KOPT-K1 (cell line): ENCODE results near the gene PHF21B.
"Not testable (repeated sequence)": the region's sequence is repeated elsewhere in the genome, so short reads cannot be mapped to it uniquely, and the experiment has no call there.

Experiments
- H3K27ac ChIP-seq: fragments of 200-600 bp; sonication (generic); 2 replicates; pipeline ENCODE4 v1.5.1; 2016; ENCODE audit warnings: antibody characterized with exemption, mild to moderate bottlenecking, low read depth, low read length; ENCODE audit not compliant: poor library complexity, severe bottlenecking
- H3K36me3 ChIP-seq: fragments of 200-600 bp; sonication (generic); 2 replicates; pipeline ENCODE4 v1.5.1; 2017; ENCODE audit warnings: antibody characterized with exemption, mild to moderate bottlenecking, low read length, moderate library complexity; ENCODE audit not compliant: insufficient read depth
- H3K9me3 ChIP-seq: fragments of 200-600 bp; sonication (generic); 2 replicates; pipeline ENCODE4 v1.5.1; 2017; ENCODE audit warnings: antibody characterized with exemption, low read length, mild to moderate bottlenecking; ENCODE audit not compliant: insufficient read depth, poor library complexity, severe bottlenecking

Gene PHF21B

DNA sequence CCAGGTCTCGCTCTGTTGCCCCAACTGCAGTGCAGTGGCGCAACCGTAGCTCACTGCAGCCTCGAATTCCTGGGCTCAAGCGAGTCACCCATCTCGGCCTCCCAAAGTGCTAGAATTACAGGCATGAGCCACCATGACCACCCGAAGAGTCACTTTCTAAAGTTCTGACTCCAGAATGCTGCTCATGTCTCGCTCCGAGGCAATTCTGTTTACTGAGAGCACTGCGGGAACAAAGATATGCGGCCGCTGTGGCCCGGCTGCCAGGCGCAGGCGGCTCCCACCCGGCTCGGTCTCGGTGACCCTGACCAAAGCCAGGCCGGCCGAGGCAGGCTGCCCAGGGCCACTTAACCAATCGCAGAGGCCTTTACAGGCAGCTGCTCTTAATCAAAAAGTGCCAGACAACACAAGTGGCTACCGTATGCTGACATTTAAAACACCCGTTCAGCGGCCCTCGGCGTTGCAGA lies 78.7 kb downstream of the PHF21B start:
- H3K36me3 ChIP-seq = no peaks in the 10 kb centered on the region
- H3K27ac ChIP-seq = no peak overlapping the region
- H3K9me3 ChIP-seq = no peaks in the 10 kb centered on the region

DNA sequence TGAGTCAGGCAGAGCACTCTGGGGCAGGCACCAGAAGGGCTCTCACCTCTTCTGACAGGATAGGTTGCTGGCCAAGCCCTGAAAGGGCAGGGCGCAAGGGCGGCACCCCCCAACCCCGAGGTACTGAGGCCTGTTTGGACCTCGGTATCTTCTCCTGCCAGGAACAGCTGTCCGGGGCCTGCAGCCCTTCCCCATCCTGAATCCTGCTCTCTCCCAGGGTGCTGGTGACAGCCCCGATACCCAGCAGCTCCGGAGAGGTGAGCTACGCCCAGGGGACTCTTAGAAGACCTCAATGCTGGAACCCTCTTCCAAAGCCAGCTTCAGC lies 79.1 kb downstream of the PHF21B start:
- Histone ChIP-seq H3K27ac (no peak overlapping the region), H3K9me3 (no peaks in the 10 kb centered on the region), H3K36me3 (no peaks in the 10 kb centered on the region)

DNA sequence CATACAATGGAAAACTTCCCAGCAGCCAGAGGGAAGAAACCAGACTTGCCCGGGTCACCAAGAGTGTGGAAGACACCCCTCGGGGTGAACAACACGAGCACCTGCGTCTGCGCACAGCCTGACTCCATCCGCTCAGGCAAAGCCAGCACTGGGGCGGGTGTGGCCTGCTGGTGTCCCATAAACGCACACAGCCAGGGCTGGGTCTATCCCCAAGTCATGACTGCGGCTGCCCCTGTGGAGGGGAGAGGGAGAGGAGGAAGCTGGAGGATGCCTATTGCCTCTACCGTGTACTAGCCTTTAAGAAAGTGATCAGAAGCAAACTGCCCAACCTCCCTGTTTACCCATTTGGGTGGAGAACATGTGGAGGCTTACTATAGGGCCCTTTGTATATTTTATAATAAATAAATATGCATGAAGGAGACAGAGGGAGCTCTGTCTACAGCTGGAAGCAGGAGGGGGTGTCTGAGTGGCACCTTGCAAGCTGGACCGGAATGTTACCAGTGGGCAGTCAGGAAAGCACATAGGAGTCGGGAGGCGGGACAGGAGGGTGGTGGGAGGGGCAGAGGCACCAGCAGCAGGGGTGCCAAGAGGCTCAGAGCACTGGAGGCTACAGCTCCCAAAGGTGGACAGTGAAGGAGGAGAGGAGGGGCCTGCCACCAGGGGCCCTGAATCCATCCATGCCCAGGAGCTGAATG lies 79.6 kb downstream of the PHF21B start:
- H3K36me3 ChIP-seq = no peaks in the 10 kb centered on the region
- no peak overlapping the region for H3K27ac ChIP-seq
- H3K9me3 ChIP-seq = no peaks in the 10 kb centered on the region

DNA sequence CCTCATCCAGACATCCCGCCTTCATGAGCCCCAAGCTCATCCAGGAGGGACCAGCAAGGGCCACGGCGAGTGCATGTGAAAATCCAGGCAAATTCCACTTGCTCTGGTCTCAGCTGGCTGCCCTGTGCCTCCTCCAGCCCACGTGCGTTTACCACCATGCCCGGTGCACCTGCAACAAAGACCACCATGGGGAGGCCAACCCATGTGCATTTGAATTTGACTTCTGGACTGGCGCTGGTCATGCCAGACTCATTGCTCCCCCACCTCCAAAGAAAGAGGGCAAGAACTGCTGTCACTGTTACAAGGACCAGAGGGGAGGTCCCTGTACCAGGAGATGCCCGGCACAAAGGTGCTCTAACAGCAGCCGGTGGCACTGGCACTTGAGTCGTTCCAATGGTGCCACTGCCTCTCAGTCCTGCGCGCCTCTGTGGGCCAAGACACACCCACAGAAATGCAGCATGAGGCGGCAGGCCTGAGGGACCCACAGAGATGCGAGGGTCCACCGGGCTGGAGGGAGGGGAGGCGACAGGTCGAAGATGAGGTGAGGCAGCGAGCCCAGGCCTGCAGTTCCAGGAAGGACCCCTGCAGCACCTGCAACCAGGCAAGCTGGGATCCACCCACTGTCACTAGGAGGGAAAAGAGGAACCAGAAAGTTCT lies 80.3 kb downstream of the PHF21B start:
- Histone ChIP-seq H3K9me3 (no peaks in the 10 kb centered on the region), H3K36me3 (no peaks in the 10 kb centered on the region), H3K27ac (no peak overlapping the region)

DNA sequence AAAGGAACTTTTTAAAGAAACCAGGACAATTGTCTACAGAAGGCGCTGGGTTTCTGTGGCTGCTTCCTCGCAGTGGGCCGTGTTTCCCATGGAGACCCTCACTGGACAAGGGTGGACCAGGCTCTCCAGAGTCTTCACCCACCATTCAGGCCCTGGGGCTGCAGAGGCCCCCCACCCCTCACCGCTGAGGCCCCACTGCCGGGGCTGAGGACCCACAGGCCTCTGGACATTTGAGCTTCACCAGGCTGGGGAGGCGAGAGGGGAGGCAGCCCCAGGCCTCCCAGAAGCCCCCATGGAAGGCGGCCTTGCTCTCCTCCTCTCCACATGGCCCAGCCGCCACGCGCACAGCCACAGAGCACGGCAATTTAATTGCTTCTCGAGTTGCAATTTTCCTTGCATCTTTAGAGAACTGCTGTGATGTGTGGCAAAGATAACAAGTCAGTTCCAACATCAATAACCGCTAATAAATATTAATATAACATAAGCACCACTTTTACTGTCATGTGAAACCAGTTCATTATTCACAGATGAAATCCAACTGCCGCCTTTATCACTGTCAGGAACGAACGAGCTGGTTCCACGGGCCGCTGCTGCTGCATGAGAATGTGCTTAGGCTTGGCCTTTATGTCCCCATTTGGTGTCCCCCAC lies 81.0 kb downstream of the PHF21B start:
- no peak overlapping the region for H3K27ac ChIP-seq
- H3K36me3 ChIP-seq = no peaks in the 10 kb centered on the region
- H3K9me3 ChIP-seq = no peaks in the 10 kb centered on the region

DNA sequence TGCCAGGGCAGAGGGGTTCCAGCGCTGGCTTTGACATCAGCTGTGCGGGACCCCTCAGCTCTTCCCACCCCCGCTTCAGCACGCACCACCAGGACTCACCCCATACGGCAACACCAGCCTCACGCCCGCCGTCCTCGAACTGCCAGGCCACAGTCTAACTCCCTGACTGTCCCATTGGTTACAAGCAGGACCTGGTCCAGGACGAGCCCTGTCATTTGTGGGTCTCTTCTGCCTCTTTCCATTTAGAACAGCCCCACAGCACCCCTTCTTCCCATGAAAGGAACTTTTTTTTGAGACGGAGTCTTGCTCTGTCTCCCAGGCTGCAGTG lies 81.7 kb downstream of the PHF21B start:
- Histone ChIP-seq H3K27ac (no peak overlapping the region), H3K36me3 (no peaks in the 10 kb centered on the region)

DNA sequence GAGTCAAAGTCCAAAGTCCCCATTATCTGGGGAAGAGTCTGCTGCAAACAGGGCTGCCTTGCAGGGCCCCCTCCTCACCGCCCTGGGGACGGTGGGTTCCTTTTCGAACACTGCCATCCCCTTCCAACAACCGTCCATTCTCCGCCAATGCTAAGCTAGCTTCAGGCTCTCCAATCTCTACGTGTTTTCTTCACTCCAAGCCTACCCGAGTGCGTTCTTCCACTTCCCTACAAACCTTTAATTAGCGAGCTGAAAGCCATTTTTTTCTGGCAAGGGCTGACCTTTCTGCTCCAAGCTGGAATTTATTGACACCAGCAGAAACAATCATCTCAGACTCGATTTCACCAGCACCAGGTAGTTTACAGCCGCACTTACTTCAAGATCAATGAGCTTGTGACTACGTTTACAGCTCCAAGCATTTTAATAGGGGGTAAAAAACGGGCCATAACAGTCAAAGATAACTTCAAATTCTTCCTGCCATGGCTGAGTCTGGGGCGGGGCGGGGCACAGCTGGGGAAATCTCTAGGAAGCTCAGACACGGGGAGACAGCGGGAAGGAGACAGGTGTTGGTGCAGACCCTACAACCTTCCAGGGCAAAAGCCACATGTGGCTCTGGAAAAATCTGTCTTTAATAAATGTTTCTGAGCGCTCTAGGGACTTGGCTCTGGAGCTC lies 82.2 kb downstream of the PHF21B start:
- Histone ChIP-seq H3K27ac (no peak overlapping the region), H3K36me3 (no peaks in the 10 kb centered on the region), H3K9me3 (no peaks in the 10 kb centered on the region)

More for the DNA sequence above, 81.7 kb downstream of the PHF21B start:
- H3K9me3 ChIP-seq = no peaks in the 10 kb centered on the region

DNA sequence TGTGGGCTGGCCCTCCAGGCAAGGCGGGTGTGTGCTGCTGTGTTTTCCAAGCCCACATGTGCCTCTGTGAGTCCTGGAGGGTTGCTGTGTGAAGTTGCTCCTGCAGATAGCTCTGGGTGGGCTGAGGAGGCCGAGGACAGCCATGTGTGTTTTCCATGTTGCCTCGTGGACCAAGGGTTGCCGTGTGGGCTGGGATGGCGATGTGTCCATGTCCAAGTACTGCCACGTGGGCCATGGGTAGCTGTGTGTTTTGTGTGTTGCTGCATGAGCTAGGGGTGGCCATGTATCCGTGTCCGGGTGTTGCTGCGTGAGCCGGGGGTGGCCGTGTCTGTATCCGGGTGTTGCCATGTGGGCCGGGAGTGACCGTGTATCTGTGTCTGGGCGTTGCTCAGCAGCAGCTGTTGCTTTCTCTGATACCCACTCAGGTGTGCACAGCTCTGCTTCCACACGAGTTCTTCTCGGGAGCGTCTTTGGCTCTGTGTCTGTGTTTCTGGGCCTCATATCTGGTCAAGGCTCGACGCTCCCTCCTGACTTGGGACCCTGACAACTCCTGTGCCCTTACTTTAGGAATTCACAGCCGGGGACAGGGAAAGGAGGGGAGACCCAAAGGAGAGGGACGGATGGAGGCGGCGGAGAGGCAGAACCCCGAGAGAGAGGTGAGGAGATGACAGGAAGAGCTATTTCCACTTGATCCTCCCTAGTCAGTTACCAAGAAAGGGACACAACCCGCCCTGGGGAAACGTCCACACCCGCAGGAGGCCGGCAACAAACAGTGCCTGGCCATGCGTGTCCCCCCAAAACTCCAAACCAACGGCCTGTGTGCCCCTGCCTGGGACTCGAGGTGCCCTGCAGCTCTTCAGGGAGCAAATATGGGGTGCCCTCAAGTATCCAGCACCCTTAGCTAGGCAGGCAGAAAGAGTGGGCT lies 83.1 kb downstream of the PHF21B start:
- no peaks in the 10 kb centered on the region for H3K36me3 ChIP-seq
- H3K27ac ChIP-seq = no peak overlapping the region
- H3K9me3 ChIP-seq = no peaks in the 10 kb centered on the region

DNA sequence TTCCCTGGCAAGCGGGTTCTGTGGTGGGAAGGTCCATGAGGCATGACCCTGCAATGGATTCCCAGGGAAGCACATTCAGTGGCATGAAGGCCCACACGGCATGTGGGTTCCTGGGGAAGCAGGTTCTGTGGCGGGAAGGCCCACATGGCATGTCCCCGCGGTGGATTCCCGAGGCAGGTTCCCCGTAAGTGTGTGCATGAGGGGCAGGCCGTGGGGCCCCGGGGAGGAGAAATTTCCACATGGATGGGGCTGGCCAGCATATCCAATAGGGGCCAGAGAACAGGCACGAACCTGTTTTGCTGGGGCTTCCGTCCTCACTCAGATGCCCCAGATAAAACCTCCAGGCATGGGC lies 83.7 kb downstream of the PHF21B start:
- no peaks in the 10 kb centered on the region for H3K36me3 ChIP-seq
- no peaks in the 10 kb centered on the region for H3K9me3 ChIP-seq
- no peak overlapping the region for H3K27ac ChIP-seq

DNA sequence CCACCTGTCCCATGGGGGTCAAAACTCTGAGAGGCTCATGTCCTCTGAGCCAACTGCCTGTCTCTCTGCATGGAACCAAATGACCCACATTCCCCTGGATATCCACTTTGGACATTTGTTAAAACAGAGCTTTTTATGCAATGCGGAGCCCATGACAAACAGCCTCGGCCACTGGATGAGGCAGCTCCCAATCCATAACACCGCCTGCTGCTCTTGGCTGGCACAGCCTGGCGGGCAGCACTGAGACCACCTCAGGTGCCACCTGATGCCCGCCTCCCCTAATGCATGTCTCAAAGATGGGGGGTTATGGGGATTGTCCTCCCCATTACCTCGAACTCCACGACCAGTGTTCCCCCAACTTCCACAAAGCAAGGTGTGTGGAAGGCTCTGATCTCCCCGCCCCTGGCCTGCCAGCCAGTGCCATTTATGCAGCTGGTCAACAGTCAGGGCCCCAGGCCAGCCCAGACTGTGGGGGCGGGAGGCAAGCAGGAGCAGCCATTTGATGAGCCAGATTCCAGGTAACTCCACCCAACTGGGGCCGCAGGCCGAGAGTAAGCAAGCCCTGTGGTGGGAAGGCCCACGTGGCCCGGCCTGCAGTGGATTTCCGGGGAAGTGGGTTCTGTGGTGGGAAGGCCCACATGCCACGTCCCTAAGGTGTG lies 84.2 kb downstream of the PHF21B start:
- no peak overlapping the region for H3K27ac ChIP-seq
- no peaks in the 10 kb centered on the region for H3K36me3 ChIP-seq

DNA sequence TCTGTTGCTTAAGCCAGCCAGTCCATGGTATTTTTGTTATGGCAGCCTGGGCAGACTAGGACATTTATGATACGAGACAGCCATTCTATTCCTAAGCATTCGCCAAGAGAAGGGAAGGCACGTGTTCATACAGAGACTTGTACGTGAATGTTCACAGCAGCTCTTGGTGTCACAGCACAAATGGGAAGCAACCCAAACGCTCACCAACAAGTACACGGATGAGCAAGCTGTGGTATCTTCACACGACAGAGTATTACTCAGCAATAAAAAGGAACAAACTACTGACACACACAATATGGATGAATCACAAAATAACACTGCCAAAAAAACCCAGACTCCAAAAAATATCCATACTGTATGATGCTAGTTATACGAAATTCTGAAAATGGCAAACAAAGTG lies 85.1 kb downstream of the PHF21B start:
- no peaks in the 10 kb centered on the region for H3K9me3 ChIP-seq
- H3K27ac ChIP-seq = no peak overlapping the region
- H3K36me3 ChIP-seq = no peaks in the 10 kb centered on the region

More for the DNA sequence above, 84.2 kb downstream of the PHF21B start:
- H3K9me3 ChIP-seq = no peaks in the 10 kb centered on the region

DNA sequence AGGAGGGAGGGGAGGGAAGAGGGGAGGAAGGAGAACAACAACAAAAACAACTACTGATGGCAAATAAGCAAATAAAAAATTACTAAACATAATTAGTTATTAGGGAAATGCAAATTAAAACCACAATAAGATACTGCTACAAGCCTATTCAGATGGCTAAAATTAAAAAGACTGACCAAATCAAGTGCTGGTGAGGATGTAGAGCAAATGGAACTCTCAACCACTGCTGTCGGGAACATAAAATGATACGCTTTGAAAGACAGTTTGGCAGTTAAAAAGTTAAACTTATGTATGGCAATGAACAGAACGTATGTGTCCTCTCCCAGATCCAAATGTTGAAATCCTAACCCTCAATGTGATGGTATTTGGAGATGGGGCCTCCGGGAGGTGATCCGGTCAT lies 85.7 kb downstream of the PHF21B start:
- H3K27ac ChIP-seq = no peak overlapping the region
- H3K36me3 ChIP-seq = no peaks in the 10 kb centered on the region

DNA sequence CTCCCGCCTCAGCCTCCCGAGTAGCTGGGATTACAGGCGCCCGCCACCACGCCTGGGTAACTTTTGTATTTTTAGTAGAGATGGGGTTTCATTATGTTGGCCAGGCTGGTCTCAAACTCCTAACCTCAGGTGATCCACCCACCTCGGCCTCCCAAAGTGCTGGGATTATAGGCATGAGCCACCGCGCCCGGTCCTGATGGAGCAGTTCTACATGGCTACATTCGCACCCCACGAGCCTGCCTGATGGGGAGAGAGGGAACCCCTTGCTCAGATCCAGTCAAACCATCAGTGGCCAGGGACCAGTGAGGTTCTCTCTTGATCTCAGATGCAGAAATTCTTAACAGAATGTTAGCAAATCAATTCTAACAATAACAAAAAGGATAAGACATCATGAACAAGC lies 88.0 kb downstream of the PHF21B start:
- not testable (repeated sequence) for H3K36me3 ChIP-seq, H3K9me3 ChIP-seq, H3K27ac ChIP-seq

More for the DNA sequence above, 85.7 kb downstream of the PHF21B start:
- no peaks in the 10 kb centered on the region for H3K9me3 ChIP-seq

DNA sequence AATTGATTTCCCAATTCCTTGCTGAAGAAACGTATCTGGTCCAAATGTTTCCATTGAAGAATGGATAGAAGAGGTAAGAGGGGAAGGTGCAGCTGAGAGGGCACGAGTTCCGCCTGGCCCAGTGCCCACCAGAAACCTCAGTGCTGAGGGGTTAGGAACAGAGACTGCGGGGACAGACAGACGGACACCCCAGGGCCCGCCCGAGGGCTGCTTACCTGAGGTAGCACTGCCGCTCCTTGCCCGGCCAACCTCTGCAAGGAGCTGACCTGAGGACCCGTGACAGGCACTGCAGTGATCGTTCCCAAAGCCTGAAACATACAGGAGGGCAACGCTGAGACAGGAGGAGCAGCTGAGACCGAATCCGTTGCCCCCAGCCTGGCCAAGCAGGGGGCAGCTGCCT lies 89.6 kb downstream of the PHF21B start:
- H3K36me3 ChIP-seq = no peaks in the 10 kb centered on the region
- H3K9me3 ChIP-seq = no peaks in the 10 kb centered on the region
- no peak overlapping the region for H3K27ac ChIP-seq
